Activated naive CD4-positive, alpha-beta T cell treated with anti-CD3 and anti-CD28 coated beads for 36 hours (primary cell): ENCODE measurements around the gene GNAQ. TPM values are rescaled to one million over a fixed set of nuclear protein-coding genes. Genes with fewer than 3 reads are reported as not detected.
"Not testable (repeated sequence)": the region's sequence is repeated elsewhere in the genome, so short reads cannot be mapped to it uniquely, and the experiment has no call there.

ENCODE experiments used
- CTCF ChIA-PET: fragments of 350-600 bp; sonication (Branson Sonifier 250); formaldehyde crosslinking; loops from one replicate; lab custom pipeline; 2021; ENCODE audit warnings: antibody characterized with exemption; lab: Charles Lee
- DNase-seq: peaks from one replicate; pipeline ENCODE4 v3.0.0-alpha.2; 2020
- H3K27ac Mint-ChIP-seq: one replicate; pipeline ENCODE4 v1.8.0; 2021; ENCODE audit warnings: mild to moderate bottlenecking, mixed read lengths
- H3K27me3 Mint-ChIP-seq: one replicate; pipeline ENCODE4 v1.8.0; 2021; ENCODE audit warnings: low read depth, mixed read lengths
- H3K36me3 Mint-ChIP-seq: one replicate; pipeline ENCODE4 v1.8.0; 2021; ENCODE audit warnings: low read depth, mixed read lengths
- H3K4me1 Mint-ChIP-seq: one replicate; pipeline ENCODE4 v1.8.0; 2021; ENCODE audit warnings: low read depth, mixed read lengths
- H3K4me3 Mint-ChIP-seq: one replicate; pipeline ENCODE4 v1.8.0; 2021; ENCODE audit warnings: mild to moderate bottlenecking, moderate library complexity, mixed read lengths
- H3K9me3 Mint-ChIP-seq: one replicate; pipeline ENCODE4 v1.8.0; 2021; ENCODE audit warnings: mixed read lengths
- intact Hi-C: fragments of 100-400 bp; cut with micrococcal nuclease; formaldehyde crosslinking; loops from one replicate; pipeline ENCODE4 v1.15.1; 2023
- total RNA-seq, 2 experiments: library from RNA; stranded (reverse); gene quantifications; one replicate each; pipeline ENCODE4 v1.2.3, GENCODE V29; 2021

Gene GNAQ
- total RNA-seq, 2 experiments from 2014 or later, result 22.4 to 22.7 TPM

DNA sequence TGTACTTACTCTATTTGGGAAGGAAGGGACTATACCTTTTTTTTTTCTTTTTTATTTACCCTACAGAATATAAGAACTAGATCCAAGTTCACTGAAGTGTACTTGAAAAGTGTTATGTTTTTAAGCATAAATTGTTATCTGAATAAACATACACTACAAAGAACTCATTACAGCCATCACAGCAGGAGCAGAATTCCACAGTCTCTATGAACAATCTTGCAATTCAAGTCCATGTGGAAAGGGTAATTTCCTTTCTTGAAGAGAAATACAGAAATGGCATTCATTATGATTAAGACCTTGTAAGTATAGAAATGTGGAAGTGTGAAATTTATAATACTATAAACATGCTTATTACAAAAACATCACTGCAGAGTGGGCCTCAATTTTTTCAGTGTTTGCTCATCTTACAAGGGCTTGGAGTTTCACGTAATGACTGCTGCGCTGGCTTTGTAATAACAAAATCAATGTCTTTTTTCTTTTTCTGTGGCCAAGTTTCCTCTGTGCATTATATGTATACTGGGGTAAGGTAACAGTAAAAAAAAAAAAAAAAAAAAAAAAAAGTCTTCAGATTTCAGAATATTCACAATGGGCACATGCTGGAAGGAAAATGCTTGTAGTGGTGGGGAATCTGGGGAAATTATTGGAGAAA is 306.4 kb downstream of the GNAQ start:
- no peaks in the 10 kb centered on the region for H3K27me3 Mint-ChIP-seq
- peak overlapping the region; percentile 57 for H3K27ac Mint-ChIP-seq
- no peak for DNase-seq
- CTCF ChIA-PET, result no interaction called here
- H3K36me3 Mint-ChIP-seq, result peaks cover 33% of the 10 kb centered on the region
- peaks cover 47% of the 10 kb centered on the region for H3K4me1 Mint-ChIP-seq
- H3K4me3 Mint-ChIP-seq, result no peak overlapping the region
- intact Hi-C loops, result loop anchor here (5.0 kb wide), 4 partner anchors 163 to 407 kb away; partner anchors contain the start of gene GNAQ
- no peaks in the 10 kb centered on the region for H3K9me3 Mint-ChIP-seq

DNA sequence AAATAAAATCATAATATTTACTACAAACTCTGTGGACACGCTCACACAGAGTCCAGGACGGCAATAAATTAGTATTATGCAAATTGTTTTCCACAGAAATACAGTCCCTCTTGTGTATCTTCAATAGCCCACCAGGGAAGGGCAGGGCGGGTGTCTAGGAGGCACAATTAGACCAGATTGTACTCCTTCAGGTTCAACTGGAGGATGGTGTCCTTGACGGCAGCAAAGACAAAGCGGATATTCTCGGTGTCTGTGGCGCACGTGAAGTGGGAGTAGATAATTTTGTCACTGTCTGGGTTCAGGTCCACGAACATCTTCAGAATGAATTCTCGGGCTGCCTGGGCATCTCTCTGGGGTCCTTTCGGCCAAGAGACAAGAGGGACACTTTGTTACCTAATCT is 310.5 kb downstream of the GNAQ start:
- H3K27ac Mint-ChIP-seq, H3K9me3 Mint-ChIP-seq: not testable (repeated sequence)

DNA sequence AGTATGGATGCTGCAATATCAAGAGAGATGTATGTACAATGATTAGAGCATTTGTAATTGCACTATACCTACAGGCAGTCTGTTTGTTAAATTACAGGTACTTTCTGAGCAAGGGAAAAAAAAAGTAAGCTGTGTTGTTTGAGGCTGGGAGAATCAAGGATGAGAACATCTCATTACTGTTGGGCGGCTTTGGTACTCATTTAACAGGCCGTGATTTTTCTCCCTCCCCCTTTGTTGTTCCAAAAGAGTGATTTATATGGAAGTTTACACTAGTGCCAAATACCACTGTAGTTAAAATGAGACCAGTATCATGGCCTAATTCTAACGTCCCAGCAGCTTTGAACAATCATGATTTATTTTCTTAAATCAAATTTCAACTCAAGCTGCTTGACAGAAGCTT is 312.3 kb downstream of the GNAQ start:
- no peak for DNase-seq
- Mint-ChIP-seq H3K27ac (no peak overlapping the region), H3K27me3 (no peaks in the 10 kb centered on the region), H3K36me3 (peaks cover 11% of the 10 kb centered on the region), H3K4me1 (peaks cover 13% of the 10 kb centered on the region), H3K4me3 (no peak overlapping the region), H3K9me3 (no peaks in the 10 kb centered on the region)
- intact Hi-C loops, result no loop called here
- CTCF ChIA-PET, result interaction anchor here (0.6 to 1.1 kb wide), 2 partner anchors 77 to 317 kb away, joined by 3 to 4 read pairs; no protein-coding TSS in a partner anchor

More for the DNA sequence above, 310.5 kb downstream of the GNAQ start:
- CTCF ChIA-PET, H3K4me3 Mint-ChIP-seq, H3K27me3 Mint-ChIP-seq, intact Hi-C loops, DNase-seq: not testable (repeated sequence)
- H3K36me3 Mint-ChIP-seq, result peaks cover 18% of the 10 kb centered on the region
- H3K4me1 Mint-ChIP-seq, result peaks cover 25% of the 10 kb centered on the region

GRCh38 chr9:77718298-77718640 is 313.3 kb downstream of the GNAQ start:
- H3K27me3 Mint-ChIP-seq, H3K9me3 Mint-ChIP-seq, H3K4me3 Mint-ChIP-seq, intact Hi-C loops, DNase-seq, H3K36me3 Mint-ChIP-seq: not testable (repeated sequence)
- CTCF ChIA-PET, result interaction anchor here (0.6 to 1.1 kb wide), 2 partner anchors 90 to 318 kb away, joined by 3 read pairs; no protein-coding TSS in a partner anchor
- Mint-ChIP-seq H3K27ac (peak overlapping the region; percentile 34), H3K4me1 (peaks cover 13% of the 10 kb centered on the region)

DNA sequence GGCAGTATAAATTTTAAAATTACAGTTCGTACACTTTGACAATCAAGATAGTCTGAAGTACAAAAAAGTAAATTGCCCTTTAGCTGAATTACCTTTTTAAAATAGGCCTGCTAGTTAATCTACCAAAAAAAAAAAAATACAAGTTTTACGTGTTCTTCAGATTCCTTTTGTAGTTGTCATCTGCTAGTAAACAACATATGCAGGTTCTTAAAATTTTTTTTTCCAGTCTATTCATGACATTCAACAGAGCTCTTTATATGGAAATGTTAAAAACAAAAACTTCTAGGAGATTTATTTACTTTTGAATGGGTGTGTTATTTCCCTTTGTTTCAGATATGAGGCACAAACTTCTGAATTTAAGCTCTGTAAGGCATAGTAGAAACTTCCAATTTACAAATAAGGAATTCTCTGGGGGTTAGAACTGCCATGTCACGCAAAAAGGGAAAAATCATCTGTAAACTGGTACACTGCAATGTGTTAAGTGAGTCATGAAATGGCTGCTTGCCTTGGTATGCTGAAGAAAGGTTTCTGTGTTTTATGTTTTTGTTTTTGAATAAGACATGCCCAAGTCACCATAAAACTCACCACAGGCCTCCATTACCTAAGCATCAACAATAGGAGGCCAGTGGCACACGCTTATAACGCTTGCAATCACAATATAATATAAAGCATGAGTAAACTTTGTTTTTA is 313.9 kb downstream of the GNAQ start:
- peak overlapping the region; percentile 34 for H3K27ac Mint-ChIP-seq
- H3K4me3 Mint-ChIP-seq, H3K27me3 Mint-ChIP-seq, H3K9me3 Mint-ChIP-seq, intact Hi-C loops, H3K36me3 Mint-ChIP-seq, DNase-seq: not testable (repeated sequence)
- H3K4me1 Mint-ChIP-seq, result peaks cover 16% of the 10 kb centered on the region
- CTCF ChIA-PET, result interaction anchor here (0.6 kb wide), 1 partner anchor 215 kb away, joined by 6 read pairs; no protein-coding TSS in a partner anchor

GRCh38 chr9:77714077-77714549 is 317.5 kb downstream of the GNAQ start:
- H3K36me3 Mint-ChIP-seq, result no peaks in the 10 kb centered on the region
- no peaks in the 10 kb centered on the region for H3K27me3 Mint-ChIP-seq

DNA sequence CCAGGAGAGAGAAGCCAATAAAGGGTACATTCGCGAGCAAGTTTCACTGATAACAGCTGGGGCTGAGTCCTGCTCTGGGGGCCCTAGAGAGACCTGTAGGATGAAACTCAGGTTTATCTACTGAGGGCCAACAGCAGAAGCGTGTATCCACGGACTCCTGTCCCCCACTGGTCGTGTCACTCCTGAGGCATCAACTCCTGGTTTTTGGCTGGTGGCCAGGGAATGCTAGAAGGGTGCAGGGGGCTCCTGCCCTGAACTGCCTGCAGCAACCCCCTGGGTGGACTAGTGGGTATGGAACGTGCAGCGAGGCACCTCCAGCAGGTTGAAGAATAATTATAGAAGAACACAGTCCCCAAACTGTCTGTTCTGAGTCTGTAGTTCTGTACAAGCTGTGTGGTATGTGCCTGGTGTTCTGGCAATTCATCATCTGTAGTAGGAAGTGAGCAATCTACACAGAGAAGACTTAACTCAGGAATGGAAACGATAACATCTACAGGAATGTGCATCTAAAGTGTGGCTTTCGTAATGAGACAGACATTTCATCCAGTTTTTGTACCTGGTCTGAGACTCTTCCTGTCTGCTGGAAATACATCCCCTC is 319.0 kb downstream of the GNAQ start:
- H3K27me3 Mint-ChIP-seq, result peaks cover 2% of the 10 kb centered on the region
- H3K4me3 Mint-ChIP-seq, result no peak overlapping the region
- peaks cover 6% of the 10 kb centered on the region for H3K4me1 Mint-ChIP-seq
- intact Hi-C loops, result no loop called here
- CTCF ChIA-PET, result no interaction called here
- H3K9me3 Mint-ChIP-seq, result peaks cover 14% of the 10 kb centered on the region
- peaks cover 1% of the 10 kb centered on the region for H3K36me3 Mint-ChIP-seq
- H3K27ac Mint-ChIP-seq, result no peak overlapping the region
- DNase-seq, result no peak

More at GRCh38 chr9:77714077-77714549, 317.5 kb downstream of the GNAQ start:
- Mint-ChIP-seq H3K27ac (no peak overlapping the region), H3K9me3 (peaks cover 4% of the 10 kb centered on the region), H3K4me1 (peaks cover 17% of the 10 kb centered on the region), H3K4me3 (no peak overlapping the region)
- CTCF ChIA-PET, result no interaction called here
- intact Hi-C loops, result no loop called here
- DNase-seq, result no peak

DNA sequence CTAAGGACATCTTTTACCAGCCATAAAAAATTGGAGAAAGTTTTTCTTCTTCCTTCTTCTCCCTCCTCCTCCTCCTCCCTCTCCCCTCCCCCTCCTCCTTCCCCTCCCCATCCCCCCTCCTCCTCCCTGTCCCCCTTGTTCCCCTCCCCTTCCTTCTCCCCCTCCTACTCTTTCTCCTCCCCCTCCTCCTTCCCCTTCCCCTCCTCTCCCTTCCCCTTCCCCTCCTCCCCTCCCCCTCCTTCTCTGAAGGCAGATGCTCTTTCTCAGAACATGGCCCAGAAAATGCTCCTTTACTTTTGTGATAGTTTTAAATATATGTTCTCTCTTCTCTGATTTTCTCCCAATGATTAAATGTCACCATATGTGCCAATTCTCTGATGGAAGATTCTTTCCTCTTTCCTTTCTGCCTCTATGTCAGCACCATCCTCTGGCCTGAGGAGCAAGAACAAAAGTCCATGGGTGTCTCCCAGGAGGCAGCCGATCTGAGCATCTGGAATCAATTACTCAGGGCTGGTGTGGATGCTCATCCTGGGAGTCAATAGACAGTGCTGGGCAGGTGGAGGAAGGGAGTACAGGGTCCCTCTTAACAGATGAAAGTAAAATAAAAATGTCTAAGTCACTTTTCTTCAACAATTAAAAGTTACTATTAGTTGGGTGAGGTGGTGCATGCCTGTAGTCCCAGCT is 320.5 kb downstream of the GNAQ start:
- H3K27ac Mint-ChIP-seq, result no peak overlapping the region
- H3K9me3 Mint-ChIP-seq, result peaks cover 14% of the 10 kb centered on the region
- intact Hi-C loops, result no loop called here
- H3K4me1 Mint-ChIP-seq, result peaks cover 6% of the 10 kb centered on the region
- H3K4me3 Mint-ChIP-seq, result no peak overlapping the region
- H3K27me3 Mint-ChIP-seq, result peaks cover 2% of the 10 kb centered on the region
- DNase-seq, result no peak
- H3K36me3 Mint-ChIP-seq, result peaks cover 1% of the 10 kb centered on the region
- CTCF ChIA-PET, result no interaction called here

DNA sequence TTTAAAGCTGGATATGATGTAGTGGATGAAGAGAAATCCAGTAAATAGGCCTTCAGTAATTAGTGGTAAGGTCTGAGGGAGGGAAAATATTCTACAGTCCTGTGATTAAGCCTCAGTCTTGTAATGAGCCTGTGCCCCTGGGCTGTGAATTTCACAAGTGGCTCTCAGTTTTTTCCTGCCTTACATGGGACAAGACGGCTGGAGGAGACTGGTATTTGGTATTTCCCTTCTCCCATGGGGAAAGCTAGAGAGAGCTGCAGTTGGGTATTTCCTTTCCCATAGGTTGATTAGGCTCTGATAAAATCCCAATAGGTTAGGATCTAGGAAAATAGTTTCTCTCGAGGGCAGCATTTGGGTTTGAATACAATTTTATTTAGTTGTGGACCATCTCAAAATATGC is 321.3 kb downstream of the GNAQ start:
- no peak for DNase-seq
- CTCF ChIA-PET, result no interaction called here
- Mint-ChIP-seq H3K27me3 (peaks cover 2% of the 10 kb centered on the region), H3K27ac (no peak overlapping the region), H3K9me3 (peaks cover 14% of the 10 kb centered on the region), H3K36me3 (peaks cover 1% of the 10 kb centered on the region), H3K4me3 (no peak overlapping the region), H3K4me1 (peaks cover 6% of the 10 kb centered on the region)
- intact Hi-C loops, result no loop called here

GRCh38 chr9:77708064-77708815 is 323.4 kb downstream of the GNAQ start:
- Mint-ChIP-seq H3K27ac (no peak overlapping the region), H3K27me3 (peaks cover 4% of the 10 kb centered on the region), H3K36me3 (peaks cover 1% of the 10 kb centered on the region), H3K4me3 (no peak overlapping the region), H3K4me1 (peaks cover 6% of the 10 kb centered on the region), H3K9me3 (peaks cover 16% of the 10 kb centered on the region)
- DNase-seq, result no peak
- CTCF ChIA-PET, result no interaction called here
- intact Hi-C loops, result no loop called here

DNA sequence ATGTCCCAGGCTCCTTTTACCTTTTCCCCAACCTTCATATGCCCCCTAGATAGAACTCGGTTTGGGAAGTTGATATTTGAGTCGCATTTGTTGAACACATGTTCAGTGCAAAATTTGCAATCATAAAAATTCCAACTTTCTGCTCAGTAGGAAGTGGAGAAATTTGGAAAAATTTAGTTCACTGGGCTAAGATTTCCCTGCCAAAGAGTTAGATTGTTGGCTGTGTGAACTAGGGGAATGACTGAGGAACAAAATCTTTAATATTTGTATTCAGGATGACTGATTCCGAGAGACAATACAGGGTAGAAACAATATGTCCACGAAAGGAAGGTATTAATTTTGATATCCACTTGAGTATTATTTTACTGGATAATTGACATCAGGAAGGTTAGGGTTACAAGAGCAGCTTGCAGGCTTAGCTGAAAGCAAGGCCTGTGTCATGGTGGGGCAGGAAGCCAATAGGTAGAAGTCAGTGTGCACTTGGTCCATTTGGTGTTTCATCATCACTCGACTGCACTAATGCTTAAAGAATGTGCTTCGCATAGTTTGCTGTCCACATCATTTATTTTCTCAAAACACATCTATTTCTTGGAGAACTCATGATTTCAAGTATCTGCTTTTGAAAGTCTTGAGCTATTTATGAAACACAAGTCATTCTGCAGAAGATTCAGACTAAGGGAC is 324.1 kb downstream of the GNAQ start:
- H3K4me3 Mint-ChIP-seq, result no peak overlapping the region
- H3K27me3 Mint-ChIP-seq, result peaks cover 4% of the 10 kb centered on the region
- H3K4me1 Mint-ChIP-seq, result peaks cover 2% of the 10 kb centered on the region
- H3K27ac Mint-ChIP-seq, result no peak overlapping the region
- H3K9me3 Mint-ChIP-seq, result peaks cover 16% of the 10 kb centered on the region
- no peak for DNase-seq
- intact Hi-C loops, result no loop called here
- H3K36me3 Mint-ChIP-seq, result peaks cover 1% of the 10 kb centered on the region
- CTCF ChIA-PET, result no interaction called here
